ENCODE results near the gene FOXF1.

The FOXF1 gene

GRCh38 chr16:86505185-86505898 lies 5.0 kb upstream of the FOXF1 start:
- DNase-seq (ENCODE audit: low spot score): no peak

GRCh38 chr16:86505899-86506864 lies 4.1 kb upstream of the FOXF1 start:
- no peak for DNase-seq (ENCODE audit: low spot score)

- no peak for DNase-seq (ENCODE audit: low spot score)
Observed at GRCh38 chr16:86507173-86508027, 2.9 kb upstream of the FOXF1 start.

- no peak for DNase-seq (ENCODE audit: low spot score)
Observed at GRCh38 chr16:86508028-86508946, 2.0 kb upstream of the FOXF1 start.

- DNase-seq (ENCODE audit: low spot score): peak; percentile 88
Observed at GRCh38 chr16:86508947-86509758, 1.2 kb upstream of the FOXF1 start.

- DNase-seq (ENCODE audit: low spot score): peak; percentile 63
Observed at GRCh38 chr16:86509759-86510464, 415 bp upstream of the FOXF1 start.

GRCh38 chr16:86511317-86512161 lies 1.2 kb downstream of the FOXF1 start:
- no peak for DNase-seq (ENCODE audit: low spot score)

- no peak for DNase-seq (ENCODE audit: low spot score)
Observed at GRCh38 chr16:86512301-86512859, 2.1 kb downstream of the FOXF1 start.

GRCh38 chr16:86512860-86513470 lies 2.6 kb downstream of the FOXF1 start:
- DNase-seq (ENCODE audit: low spot score): no peak

- no peak for DNase-seq (ENCODE audit: low spot score)
Observed at GRCh38 chr16:86513471-86514277, 3.3 kb downstream of the FOXF1 start.

- DNase-seq (ENCODE audit: low spot score): no peak
Observed at GRCh38 chr16:86514481-86515376, 4.4 kb downstream of the FOXF1 start.

GRCh38 chr16:86515413-86515776 lies 5.1 kb downstream of the FOXF1 start:
- DNase-seq (ENCODE audit: low spot score): no peak

GRCh38 chr16:86515777-86516622 lies 5.7 kb downstream of the FOXF1 start:
- no peak for DNase-seq (ENCODE audit: low spot score)

GRCh38 chr16:86516623-86517003 lies 6.3 kb downstream of the FOXF1 start:
- no peak for DNase-seq (ENCODE audit: low spot score)

- DNase-seq (ENCODE audit: low spot score): no peak
Observed at GRCh38 chr16:86517033-86517432, 6.7 kb downstream of the FOXF1 start.

Data from AG20443 (cell line).